DMS53 (cell line): Measurements from ENCODE around the gene FNDC3A.

Source experiments
- DNase-seq: peaks from one replicate; lab custom pipeline; 2025; lab: John Stamatoyannopoulos, UW

FNDC3A gene

DNA sequence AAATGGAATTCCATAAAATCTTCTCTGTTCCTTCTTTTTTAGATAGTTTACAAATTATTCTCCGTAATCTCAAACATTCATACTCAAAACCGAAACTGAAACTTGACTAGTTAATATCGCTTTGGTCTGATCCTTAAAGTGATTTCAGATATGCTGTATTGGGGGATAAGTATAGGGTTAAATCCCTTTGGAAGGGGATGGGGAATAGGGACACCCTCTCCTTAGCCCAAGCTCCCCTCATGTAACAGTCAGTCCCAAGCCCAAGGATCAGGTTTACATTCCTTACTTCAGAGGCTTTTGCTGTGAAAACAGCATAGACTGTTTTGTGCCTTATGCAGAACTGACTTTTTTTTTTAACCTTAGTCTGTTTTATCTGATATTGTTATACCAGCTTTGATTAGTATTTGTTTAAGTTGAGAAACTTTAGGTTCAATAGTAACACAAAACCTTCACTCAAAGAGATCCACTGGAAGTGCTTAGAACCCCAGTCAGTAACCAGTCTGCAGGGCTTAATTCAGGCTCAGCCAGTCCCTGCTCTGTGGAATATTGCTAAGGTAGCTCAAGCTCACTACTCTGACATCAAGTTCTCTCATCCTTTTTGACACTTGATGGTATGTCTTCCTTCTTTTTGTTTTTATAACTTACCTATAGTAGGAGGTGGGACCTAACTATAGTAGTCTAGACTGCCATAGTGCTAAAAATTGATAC lies 282.5 kb downstream of the FNDC3A start:
- no peak for DNase-seq
